Measurements from ENCODE around the gene TFPI2.

DNA sequence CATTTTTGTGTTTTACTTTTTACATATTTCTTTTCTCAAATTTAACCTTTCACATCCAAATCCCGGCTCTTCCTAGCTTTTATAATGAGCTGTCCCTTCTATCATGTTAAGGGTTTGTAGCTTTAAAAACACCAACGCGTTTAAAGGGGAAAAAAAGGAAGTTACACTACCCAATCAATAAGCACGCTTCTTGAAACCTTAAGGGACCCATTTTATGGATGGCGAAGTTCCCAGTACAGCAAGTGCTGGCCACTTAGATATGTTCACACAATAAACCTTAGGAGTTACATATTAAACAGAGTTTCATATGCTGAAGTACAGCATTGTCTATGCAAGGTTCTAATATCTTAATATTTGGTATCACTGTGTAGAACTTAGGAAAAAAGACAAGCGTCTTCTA, 32.7 kb upstream of the TFPI2 start:
- TF ChIP-seq POLR2A (IDR thresholded peaks at IDR 0.05; ENCODE audit: low read depth, low read length), result no peak
- no peak for TF ChIP-seq TAF1 (IDR thresholded peaks at IDR 0.05; ENCODE audit: low read depth, low read length)
- TF ChIP-seq POLR2AphosphoS5 (IDR thresholded peaks at IDR 0.05; ENCODE audit: low read depth, low read length), result no peak
- TF ChIP-seq POU2F2 (IDR thresholded peaks at IDR 0.05; ENCODE audit: low read depth, low read length), result no peak
- no peak for TF ChIP-seq SPI1 (IDR thresholded peaks at IDR 0.05; ENCODE audit: low read depth, low read length)

Data from GM12891 (cell line).